GF-D8 (cell line): Measurements from ENCODE around the gene PXDN.

ENCODE experiments used
- DNase-seq: peaks from one replicate; lab custom pipeline; 2025; lab: John Stamatoyannopoulos, UW

PXDN gene

DNA sequence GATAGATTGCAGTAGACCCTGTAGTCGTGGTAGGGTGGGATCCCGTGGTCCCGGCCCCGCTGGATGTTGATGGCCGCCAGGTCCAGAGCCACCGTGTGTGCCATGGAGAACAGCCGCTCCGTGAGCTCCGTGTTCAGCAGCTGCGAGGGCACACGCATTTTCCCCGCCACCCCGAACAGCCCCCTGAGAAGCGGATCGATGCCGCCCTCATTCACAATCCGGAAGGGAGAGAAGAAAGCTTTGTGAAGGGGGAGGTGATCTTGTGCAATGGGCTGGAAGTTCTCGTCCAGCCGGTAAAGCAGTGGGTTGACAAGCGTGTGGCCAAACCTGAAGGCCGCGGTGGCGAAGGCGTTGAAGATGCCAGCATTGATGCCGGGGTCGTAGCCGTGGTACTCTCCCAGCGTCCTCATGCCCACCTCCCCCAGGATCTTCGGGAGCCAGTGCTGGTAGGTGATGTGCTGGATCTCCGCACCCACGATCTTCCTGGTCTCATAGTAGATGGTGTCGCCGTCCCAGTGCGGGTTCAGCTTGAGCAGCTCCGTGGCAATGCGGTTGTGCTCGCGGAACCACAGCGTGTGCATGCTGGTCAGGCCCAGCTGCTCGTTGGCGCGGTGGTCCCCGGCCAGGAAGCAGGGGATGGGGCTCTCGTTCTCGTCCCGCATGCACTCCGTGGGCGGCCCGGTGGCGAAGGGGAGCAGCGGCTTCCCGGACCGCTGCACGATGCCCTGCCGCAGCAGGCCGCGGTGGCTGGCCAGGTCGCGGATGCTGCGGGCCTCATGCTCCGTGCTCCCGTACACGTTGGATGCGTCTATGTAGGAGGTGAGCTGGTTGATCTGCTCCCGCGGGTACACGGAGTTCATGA is 95.8 kb downstream of the PXDN start:
- no peak for DNase-seq

DNA sequence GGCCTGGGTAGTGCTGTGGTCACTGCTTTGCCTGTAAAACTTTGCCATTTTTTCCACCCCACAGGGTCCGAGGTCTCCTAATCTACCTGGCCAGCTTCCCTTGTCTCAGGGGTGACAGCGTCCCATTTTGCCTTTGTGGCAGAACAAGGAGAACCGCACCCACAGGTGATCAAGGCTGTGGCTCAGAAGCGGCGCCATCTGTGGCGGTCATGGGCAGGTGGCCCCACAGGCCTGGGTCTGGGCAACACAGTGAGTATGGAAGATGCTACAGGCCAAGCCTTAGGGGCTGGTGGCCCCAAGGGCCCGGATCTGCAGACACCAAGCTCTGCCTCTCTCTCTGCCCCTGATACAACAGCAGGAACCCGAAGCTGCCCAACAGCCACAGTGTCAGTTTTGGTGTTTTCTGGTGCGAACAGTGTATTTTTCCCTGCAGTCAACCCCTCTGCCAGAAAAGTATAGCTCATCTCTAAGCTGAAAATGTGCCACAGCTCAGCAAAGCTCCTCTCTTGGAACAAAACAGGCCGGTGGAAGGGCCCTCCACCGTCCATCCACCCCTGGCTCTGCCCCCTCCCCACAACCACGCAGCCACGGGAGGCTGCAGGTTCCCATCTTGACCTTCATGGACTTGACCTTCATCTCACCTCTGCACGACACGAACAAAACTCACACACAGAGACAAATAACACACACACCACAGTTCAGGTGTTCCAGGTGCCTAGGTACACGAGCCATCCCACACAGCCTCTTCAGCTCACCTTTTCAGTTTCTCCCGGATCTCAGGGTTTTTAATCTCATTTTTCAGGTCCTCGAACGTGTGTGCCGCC is 96.7 kb downstream of the PXDN start:
- DNase-seq: no peak

DNA sequence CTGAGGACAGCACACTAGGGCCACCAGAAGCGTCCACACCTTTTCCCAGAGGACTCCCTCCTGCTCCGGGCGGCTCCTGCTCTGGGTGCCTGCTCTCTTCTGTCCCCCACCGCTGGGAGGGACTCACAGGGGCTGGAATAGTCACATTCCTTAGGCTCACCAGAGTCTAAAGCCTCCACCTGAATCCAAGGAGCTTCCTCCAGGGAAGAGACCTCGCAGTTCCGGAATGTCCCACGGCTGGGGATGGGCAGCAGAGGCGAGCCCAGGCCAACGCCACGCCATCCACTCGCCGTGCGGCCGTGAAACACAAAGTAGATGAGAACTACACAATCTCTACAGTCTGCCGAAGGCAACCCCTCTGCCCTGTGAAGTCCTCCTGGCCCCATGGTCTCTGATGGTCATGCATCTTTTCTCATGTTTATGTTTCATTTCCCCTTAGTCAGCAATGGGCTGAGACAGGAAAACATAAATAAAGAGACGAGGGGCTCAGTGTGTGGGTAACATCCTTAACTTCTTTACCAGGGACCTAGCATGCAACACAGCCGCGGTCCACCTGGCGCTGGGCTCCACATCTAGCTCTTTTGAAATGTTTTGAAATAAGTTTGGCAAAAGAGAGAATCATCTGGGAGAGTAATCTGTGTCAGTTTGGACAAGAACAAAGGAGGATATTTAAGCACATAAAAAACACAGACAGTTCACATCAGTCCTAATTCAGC is 98.4 kb downstream of the PXDN start:
- no peak for DNase-seq

DNA sequence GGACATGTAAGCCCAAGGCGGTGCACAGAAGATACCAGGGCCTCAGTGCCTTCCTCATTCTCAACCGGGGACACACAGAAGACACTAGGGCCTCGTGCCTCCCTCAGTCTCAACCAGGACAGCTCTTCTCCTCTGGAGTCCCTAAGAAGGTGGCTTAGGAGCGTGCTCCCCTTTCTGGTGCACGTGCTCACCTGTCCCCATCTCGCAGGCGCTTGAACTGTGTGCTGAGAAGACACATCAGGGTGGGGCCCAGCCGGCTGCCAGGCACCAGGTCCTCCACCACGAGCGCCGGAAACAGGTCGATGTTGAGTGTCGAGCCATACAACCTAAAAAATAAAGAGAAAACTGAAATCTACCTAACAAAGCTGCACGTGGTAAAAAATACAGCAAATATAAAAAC is 99.9 kb downstream of the PXDN start:
- DNase-seq: no peak

DNA sequence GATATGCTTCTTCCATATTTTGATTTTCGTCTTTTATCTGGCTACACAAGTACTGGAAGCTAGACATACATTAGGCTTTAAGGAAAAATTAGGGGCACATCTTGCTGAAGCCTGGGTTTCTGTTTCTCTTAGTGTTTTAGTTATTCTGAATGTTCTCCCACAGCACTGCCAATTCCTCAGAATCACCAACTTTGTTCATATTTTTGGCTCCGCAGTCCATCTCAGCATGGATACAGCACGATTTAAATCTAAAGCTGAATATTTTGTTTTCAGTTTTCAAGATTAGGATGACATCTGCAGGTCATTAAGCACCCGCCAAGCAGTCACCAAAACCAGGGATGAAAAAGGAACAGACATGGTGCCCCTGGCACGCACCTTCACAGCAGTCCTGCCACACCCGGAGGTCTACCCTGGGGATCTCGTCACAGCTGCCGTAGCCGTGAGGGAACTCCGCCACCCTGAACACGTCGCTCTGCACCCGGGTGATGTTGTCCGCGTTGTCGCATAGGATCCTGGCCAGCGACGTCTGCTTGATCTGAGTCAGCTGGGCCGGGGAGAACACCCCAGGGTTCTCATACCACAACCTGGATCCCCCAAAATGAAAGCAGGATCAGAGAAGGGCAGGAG is 101.2 kb downstream of the PXDN start:
- no peak for DNase-seq

DNA sequence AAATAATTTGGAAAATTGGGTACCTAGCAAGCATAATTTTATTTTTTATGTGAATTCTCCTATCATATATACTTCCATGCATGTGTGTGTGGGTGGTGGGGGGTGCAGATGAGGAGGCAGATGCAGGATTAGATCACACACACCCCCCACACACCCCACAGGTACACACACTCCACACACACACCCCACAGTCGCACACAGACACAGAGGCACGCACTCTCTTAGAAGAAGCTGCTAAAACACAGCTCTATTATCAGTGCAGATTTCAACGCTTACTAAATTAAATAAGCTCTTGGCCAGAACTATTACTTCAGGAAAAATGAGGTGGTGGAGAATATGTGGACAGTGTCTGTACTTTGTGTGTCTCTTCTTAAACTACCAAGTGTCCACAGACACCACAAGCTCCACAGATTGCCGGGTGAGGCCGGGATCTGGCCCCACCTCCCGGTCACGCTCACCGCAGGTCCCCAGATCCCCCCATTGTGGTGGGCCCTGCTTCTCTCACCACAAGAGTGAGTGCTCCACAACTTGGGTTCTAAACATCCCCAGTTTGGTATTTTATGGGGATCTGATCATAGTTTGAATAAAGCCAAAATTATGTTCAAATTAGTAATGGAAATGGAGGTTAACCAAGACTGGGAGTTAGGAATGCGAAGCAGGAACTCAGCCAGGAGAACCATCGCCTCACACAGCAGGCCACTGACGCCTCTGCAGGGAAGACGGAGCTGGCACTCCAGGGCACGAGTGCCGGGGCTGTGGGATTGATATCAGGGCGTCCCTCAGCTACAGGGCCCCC is 102.1 kb downstream of the PXDN start:
- no peak for DNase-seq

DNA sequence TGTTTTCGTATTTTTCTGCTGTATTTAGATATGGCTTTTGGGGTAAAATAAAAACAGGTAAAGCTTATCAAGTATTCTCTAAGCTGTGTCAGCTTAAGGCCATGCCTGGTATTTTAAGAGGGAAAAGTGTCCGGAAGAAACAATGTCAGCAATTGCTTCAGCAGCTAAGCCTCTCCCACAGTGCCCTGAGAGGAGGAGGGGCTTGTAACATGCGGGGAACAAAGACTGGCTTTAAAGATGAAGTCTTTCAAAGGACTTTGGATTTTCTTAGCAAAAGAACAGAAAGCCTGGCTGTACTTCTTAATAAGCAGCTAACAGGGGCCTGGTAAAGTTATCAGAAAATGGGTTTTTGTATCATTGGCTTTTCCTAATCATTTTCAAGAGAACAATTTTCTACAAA is 102.8 kb downstream of the PXDN start:
- DNase-seq: no peak

DNA sequence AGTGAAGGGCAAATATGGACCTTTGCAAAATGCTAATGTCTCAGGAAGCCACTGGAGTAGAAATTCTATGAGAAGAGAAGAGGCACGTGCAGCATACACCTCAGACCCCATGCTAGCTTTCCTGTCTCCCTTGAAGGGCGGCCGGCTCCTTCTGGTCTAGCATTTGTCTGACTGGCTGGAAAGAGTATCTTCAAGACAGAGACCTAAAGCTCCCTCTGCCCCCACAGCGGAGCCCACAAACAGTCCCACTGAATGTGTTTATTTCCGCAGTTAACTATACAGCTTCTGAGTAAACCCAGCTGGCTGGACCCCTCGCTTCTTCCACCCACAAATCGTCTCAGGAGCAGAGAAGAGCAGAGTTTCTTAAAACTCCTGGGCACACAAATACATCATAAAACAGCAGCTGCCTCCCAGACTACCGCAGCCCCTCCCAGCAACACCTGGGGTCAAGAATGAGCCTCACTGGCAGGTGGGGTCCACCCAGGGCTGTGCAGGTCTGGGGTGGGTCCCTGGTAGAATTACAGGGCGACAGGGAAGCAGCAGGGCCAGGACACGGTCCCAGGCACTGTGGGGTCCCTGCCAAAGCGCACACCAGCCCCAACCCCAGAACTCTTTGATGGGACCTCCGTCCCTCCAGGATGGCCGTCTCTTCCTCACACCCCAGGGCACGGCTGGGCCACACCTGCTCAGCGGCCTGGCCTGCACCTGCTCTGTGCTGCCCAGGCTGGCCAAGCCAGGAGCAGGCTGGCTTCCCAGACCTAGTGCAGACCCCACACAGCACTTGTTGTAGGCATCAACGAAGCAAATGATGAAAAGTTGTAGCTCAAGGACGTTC is 103.8 kb downstream of the PXDN start:
- DNase-seq: no peak

DNA sequence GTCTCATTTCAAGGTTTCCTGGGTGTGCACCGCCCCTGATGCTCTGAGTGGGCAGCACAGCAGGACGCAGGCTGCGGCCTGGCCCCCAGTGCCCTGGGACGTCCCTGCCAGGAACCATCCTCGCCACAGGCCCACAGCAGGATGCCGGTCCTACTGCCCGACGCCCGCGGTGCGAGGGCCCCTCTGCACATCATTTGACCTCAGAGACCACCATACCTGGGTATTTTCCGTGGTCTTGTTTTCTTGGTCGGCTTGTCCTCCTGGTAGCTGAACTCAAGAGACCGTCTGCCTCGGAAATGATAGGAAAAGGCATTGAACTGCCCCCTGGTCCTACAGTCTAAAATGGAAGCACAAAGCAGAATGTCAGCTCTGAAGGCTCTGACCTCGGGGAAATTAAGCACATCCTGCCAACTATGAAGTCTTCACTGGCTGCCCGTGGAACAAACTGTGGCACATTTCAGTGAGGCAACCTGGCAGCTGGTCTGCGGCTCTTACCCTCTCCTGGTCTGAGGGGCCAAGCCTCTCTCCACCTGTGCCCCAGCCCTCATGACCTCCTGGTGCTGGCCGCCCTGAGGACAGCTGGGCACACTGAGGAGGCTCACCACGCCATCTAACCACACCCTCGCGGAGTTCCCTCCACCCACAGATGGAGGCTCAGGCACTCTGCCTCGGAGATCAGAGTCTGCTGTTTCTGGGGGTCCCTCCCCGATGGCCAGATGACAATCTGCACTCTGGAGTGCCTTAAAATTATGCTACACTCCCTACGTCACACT is 105.0 kb downstream of the PXDN start:
- no peak for DNase-seq

DNA sequence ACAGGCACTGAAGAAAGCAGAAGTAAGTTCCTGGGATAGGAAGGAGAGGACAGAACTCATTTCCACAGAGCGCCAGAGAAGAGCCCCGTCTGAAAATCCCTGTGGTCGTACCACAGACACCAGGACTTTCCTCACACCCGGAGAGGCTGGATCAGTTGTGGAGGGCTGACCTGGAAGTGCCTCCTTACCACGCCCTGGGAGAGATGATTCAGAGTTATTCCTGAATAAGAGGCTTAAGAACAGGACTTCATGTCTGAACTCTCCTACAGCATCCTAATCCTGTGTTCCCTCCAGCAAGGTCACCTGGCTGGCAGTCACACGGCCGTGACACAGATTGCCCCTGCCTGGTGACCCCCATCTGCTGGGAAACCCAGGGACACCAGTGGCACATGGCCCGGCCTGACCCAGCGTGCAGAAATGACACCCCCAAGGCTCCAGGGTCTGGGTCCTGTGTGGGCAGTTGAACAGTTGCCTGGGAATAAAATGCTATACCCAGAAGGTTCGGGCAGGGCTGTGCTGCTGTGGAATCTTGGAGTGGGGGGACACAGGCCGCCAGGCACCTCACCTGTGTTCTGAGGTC is 105.9 kb downstream of the PXDN start:
- no peak for DNase-seq

DNA sequence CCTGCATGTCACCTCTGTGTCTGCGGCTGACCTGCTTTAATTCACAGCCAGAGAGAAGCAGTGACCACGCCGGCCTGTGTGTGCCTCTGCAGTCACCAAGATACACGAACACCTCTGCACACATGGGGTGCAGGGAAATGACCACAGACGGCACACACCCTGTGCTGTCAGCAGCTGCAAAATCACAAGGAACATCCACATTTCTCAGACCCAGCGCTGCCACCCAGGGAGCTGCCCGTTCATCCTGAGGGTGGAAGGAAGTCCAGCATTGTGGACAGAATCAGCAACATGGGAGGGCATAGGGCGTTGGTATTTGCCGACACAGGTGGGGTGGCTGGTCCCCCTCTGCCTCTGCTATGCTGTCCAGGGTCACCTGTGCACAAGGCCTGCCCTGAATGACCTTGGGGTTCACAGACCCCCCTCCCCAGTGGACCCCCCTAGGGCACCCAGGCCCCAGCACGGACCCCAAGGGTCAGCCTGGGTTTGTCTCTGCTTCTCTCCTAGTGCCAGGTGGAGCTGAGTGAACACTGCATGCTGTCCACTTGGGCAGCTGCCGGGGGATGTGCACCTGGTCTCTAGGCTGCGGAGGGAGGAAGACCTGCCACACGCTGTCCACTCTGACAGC is 107.4 kb downstream of the PXDN start:
- DNase-seq: no peak

DNA sequence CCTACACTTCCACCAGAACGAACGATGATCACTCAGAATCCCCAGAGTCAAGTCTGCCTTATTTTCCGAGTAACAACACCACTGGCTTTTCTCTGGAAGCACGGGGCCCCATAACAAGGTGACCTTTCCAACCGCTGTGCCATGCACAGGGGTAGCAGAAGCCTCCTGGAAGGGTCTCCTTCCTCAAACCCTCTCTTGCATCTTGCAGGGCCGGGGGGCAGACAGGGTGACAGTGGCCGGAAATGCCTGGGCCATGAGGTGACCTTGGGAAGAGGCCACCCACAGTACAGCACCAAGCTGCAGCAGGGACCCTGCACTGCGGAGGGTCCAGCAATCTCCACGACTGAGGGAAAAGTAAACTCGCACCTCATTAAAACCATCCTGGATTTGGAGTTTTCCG is 108.5 kb downstream of the PXDN start:
- DNase-seq: no peak

DNA sequence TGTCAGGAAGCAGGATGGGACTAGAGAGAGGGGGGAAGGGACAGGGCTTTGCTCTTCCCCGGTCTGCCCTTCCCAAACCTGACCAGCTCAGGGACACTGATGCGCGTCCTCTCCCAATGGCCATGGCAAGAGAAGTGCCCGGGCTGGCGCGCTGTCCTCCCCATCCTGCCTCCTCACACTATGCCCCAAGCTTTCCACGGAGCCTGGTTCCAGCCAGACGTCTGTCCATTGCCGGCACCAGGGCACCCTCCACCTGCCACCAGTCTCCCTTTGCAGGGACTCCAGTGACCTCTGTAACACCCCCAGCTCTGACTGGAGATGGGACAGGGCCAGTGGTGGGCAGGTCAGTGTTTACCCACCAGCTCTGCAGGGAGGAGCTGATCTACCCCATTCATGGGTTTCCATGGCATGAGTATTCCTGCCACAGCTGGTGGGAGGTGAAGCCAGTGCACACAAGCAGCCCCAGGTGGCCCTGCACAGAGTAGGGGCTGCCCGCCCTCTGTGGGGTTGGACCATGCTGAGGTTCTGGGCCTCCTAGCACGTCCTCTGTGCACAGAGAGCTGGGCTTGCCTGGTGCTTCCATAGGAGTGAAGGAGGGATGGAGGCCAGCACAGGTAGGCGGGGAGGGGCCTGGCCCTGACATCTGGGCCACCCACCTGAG is 109.5 kb downstream of the PXDN start:
- DNase-seq: no peak

DNA sequence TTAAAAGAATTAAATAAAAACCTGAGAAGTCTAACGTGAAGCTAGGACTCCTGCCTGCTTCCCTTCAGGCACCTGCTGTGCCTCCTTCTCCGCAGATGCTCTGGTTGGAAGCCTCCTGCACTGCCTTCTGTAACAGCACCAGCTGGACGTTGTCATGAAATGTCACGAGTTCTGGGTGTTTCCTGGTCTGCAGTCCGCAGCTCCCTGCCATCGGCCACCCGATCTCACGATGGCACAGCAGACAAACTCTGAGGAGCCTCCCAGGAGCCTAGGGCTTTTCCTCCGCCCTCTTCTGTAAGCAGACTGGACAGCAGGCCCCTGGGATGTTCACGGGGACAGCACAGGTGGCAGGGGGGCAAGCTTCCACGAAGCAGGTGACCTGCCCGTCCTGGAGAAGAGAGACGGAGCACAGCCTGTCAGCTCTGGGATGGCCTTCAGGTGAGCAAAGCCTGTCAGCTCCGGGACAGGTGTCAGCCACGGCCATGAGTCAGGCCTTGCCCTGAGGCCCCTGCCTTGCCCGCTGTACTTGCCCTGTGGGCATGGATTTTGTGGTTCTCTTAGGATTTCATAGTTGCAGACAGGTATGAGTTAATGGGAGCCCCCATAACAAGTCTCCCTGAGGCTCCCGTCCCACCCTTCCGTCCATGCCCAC is 110.3 kb downstream of the PXDN start:
- no peak for DNase-seq

DNA sequence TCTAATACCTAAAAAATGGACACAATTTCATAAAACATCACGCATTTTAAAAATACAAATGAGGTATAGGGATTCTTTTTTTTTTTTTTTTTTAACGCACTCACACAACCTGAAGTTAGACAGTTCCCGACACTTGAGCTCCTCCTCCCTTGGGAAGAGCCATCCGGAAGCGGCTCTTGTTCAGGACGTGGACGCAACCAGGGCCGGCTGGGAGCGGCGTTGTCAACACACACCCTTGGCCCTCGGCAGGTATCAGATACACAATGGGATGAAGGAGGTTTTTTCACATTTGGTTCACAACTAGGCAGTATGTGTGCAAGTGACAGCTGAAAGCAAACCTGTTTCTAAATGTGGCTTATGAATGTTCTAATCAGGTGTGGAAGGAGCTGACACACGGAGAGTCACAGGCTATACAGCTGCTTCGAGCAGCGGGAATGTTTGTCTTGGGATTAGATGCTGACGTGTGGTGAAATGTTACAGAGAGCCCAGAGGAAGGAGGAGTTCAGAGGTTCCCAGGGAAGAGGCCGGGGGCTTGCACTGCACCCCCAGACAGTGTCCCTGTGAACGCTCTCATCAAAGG is 111.1 kb downstream of the PXDN start:
- DNase-seq: no peak

DNA sequence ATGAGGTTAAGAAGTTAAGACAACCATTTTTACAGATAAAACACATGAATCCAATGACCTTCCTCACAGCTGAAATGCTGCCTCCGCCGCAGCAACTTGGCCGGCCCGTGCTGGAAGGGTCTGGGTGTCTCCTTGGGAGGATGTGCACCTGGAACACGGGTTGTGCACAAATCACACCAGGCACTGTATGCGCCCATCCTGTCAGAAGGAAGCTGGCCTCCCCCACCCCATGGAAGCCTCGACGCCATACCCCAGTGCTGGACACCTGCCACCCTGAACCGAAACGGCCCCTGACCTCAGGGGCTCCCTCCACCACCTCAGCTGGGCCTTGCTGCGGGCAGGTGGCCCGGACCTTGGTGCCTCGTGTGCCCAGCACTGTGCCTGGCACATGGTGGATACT is 111.8 kb downstream of the PXDN start:
- no peak for DNase-seq

DNA sequence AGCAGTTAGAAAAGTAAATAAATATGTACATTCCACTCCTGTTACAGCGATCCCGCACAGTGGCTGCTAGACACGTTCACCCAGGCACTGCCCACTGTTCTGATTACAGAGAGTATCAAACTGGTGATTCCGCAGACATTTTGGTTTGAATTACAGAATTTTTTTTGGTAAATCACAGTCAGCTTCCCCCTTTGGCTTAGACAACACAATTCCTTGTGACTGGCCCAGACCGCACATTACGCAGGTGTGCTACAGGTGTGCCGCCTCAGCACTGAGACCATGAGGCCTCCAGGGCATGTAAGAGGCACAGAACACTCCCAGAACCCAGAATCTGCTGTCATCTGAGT is 112.3 kb downstream of the PXDN start:
- no peak for DNase-seq
